ENCODE results near the gene PON3.

Gene PON3

GRCh38 chr7:95311389-95311788 is 84.8 kb downstream of the PON3 start:
- no peaks in the 10 kb centered on the region for H3K79me2 ChIP-seq (ENCODE audit: insufficient read depth, low read length)
- no peaks in the 10 kb centered on the region for H3F3A ChIP-seq (ENCODE audit: insufficient read depth, low read length)
- H2AFZ ChIP-seq (ENCODE audit: low read length): no peak overlapping the region
- no peak overlapping the region for H3K4me3 ChIP-seq (ENCODE audit: low read depth, low read length, poor library complexity, severe bottlenecking)
- no peak for TF ChIP-seq EZH2 (IDR thresholded peaks at IDR 0.05; ENCODE audit: borderline replicate concordance, low read length)
- TF ChIP-seq, protein P1, sequence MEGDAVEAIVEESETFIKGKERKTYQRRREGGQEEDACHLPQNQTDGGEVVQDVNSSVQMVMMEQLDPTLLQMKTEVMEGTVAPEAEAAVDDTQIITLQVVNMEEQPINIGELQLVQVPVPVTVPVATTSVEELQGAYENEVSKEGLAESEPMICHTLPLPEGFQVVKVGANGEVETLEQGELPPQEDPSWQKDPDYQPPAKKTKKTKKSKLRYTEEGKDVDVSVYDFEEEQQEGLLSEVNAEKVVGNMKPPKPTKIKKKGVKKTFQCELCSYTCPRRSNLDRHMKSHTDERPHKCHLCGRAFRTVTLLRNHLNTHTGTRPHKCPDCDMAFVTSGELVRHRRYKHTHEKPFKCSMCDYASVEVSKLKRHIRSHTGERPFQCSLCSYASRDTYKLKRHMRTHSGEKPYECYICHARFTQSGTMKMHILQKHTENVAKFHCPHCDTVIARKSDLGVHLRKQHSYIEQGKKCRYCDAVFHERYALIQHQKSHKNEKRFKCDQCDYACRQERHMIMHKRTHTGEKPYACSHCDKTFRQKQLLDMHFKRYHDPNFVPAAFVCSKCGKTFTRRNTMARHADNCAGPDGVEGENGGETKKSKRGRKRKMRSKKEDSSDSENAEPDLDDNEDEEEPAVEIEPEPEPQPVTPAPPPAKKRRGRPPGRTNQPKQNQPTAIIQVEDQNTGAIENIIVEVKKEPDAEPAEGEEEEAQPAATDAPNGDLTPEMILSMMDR (IDR thresholded peaks at IDR 0.05; ENCODE audit: low read length): no peak
- H3K9me3 ChIP-seq (ENCODE audit: low read length): no peaks in the 10 kb centered on the region
- H3K27ac ChIP-seq (ENCODE audit: low read depth, low read length, poor library complexity, severe bottlenecking): no peak overlapping the region
- H3K9ac ChIP-seq (ENCODE audit: low read length): no peak overlapping the region
- H3K9me2 ChIP-seq (ENCODE audit: low read depth, low read length): no peaks in the 10 kb centered on the region
- no peaks in the 10 kb centered on the region for H3K36me3 ChIP-seq (ENCODE audit: insufficient read depth, low read length)
- no peak overlapping the region for H3K4me2 ChIP-seq (ENCODE audit: low read length)
- no peaks in the 10 kb centered on the region for H3K4me1 ChIP-seq (ENCODE audit: insufficient read depth, low read length, severe bottlenecking)
- H4K20me1 ChIP-seq (ENCODE audit: insufficient read depth, low read length): no peaks in the 10 kb centered on the region
- H3K27me3 ChIP-seq (ENCODE audit: insufficient read depth, low read length): no peaks in the 10 kb centered on the region

DNA sequence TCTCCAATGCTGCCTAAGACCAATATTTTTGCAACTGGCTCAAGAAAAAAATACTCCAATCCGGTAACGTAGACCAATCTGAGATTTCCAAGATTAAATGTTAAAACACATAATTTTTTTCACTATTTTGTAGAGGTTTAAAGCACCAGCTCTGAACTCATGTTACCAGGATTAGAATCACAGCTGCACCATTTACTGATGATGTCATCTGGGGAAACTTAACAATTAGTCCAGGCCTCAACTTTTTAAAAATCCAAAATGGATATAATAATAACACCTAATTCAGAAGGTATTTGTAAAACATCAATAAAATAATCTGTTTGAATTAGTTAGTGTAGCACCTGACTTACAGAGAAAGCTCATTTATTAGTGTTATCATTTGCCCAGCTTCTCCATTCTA is 86.2 kb downstream of the PON3 start:
- H3F3A ChIP-seq (ENCODE audit: insufficient read depth, low read length): no peaks in the 10 kb centered on the region
- H3K4me2 ChIP-seq (ENCODE audit: low read length): no peak overlapping the region
- H2AFZ ChIP-seq (ENCODE audit: low read length): no peak overlapping the region
- TF ChIP-seq, protein P1 (IDR thresholded peaks at IDR 0.05; ENCODE audit: low read length): no peak
- no peak for TF ChIP-seq EZH2 (IDR thresholded peaks at IDR 0.05; ENCODE audit: borderline replicate concordance, low read length)
- H3K9ac ChIP-seq (ENCODE audit: low read length): no peak overlapping the region
- H3K9me3 ChIP-seq (ENCODE audit: low read length): no peaks in the 10 kb centered on the region
- no peaks in the 10 kb centered on the region for H3K36me3 ChIP-seq (ENCODE audit: insufficient read depth, low read length)
- no peak overlapping the region for H3K4me3 ChIP-seq (ENCODE audit: low read depth, low read length, poor library complexity, severe bottlenecking)
- no peak overlapping the region for H3K27ac ChIP-seq (ENCODE audit: low read depth, low read length, poor library complexity, severe bottlenecking)
- H3K4me1 ChIP-seq (ENCODE audit: insufficient read depth, low read length, severe bottlenecking): no peaks in the 10 kb centered on the region
- no peaks in the 10 kb centered on the region for H3K27me3 ChIP-seq (ENCODE audit: insufficient read depth, low read length)
- no peaks in the 10 kb centered on the region for H3K9me2 ChIP-seq (ENCODE audit: low read depth, low read length)
- H4K20me1 ChIP-seq (ENCODE audit: insufficient read depth, low read length): no peaks in the 10 kb centered on the region
- H3K79me2 ChIP-seq (ENCODE audit: insufficient read depth, low read length): no peaks in the 10 kb centered on the region
